GM23338 (cell line): ENCODE measurements around the gene WNT8B.

Experiments used
- CREB1 ChIP-seq: fragments of 250-450 bp; sonication (Bioruptor Pico); IDR thresholded peaks from 2 replicates; pipeline ENCODE4 v1.5.0; 2020; ENCODE audit warnings: low read depth, mild to moderate bottlenecking, moderate library complexity
- CTCF ChIP-seq, 2 experiments: fragments of 200-600 bp in 1 of 2; sonication (generic) in 1 of 2; conservative IDR thresholded peaks; 2 replicates each; pipeline versions ENCODE4 v1.5.1 to v1.6.1; 2016 to 2017; ENCODE audit warnings: antibody characterized with exemption in 2 of 2, low read depth in 2 of 2, mild to moderate bottlenecking in 2 of 2, moderate library complexity in 1 of 2
- EZH2 ChIP-seq: fragments of 200-600 bp; sonication (generic); IDR thresholded peaks from one replicate; pipeline ENCODE4 v1.8.0; 2017; ENCODE audit warnings: antibody characterized with exemption, mild to moderate bottlenecking, low read depth; ENCODE audit not compliant: unreplicated experiment
- EZH2phosphoT487 ChIP-seq: fragments of 200-600 bp; sonication (generic); IDR thresholded peaks from one replicate; pipeline ENCODE4 v1.8.1; 2018; ENCODE audit warnings: antibody characterized with exemption; ENCODE audit not compliant: unreplicated experiment
- NANOG ChIP-seq: IDR thresholded peaks from 2 replicates; pipeline ENCODE4 v1.6.1; 2016; ENCODE audit warnings: antibody characterized with exemption, borderline replicate concordance
- POLR2AphosphoS5 ChIP-seq: IDR thresholded peaks from 2 replicates; pipeline ENCODE4 v1.6.1; 2016; ENCODE audit warnings: antibody characterized with exemption, low read depth
- ZNF331 ChIP-seq: fragments of 250-450 bp; sonication (Bioruptor Pico); IDR thresholded peaks from 2 replicates; pipeline ENCODE4 v1.5.0; 2020; ENCODE audit warnings: low read depth, mild to moderate bottlenecking, moderate library complexity
- TF ChIP-seq, protein P1 (sequence below): IDR thresholded peaks from 2 replicates; pipeline ENCODE4 v1.6.1; 2016; ENCODE audit warnings: antibody characterized with exemption

GRCh38 chr10:100468322-100468721 lies 5.5 kb downstream of the WNT8B start:
- TF ChIP-seq EZH2 = no peak
- TF ChIP-seq CTCF (conservative IDR thresholded peaks at IDR 0.05; ENCODE audit: low read depth in 2 of 2) = no peak
- no peak for TF ChIP-seq CREB1
- no peak for TF ChIP-seq EZH2phosphoT487
- TF ChIP-seq NANOG = no peak
- TF ChIP-seq POLR2AphosphoS5 = no peak
- no peak for TF ChIP-seq ZNF331 (CRISPR knock-in tag)
- TF ChIP-seq, protein P1, sequence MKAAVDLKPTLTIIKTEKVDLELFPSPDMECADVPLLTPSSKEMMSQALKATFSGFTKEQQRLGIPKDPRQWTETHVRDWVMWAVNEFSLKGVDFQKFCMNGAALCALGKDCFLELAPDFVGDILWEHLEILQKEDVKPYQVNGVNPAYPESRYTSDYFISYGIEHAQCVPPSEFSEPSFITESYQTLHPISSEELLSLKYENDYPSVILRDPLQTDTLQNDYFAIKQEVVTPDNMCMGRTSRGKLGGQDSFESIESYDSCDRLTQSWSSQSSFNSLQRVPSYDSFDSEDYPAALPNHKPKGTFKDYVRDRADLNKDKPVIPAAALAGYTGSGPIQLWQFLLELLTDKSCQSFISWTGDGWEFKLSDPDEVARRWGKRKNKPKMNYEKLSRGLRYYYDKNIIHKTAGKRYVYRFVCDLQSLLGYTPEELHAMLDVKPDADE = no peak
